WTC11 (cell line): ENCODE measurements around the gene NKG7. TPM values are rescaled to one million over a fixed set of nuclear protein-coding genes. Genes with fewer than 3 reads are reported as not detected.

ENCODE experiments used
- ATAC-seq: fragments of 200-7000 bp; cut with Tn5 transposase; 2 replicates; pipeline ENCODE4 v1.10.0; 2021; ENCODE audit warnings: mild to moderate bottlenecking, moderate library complexity
- CTCF ChIA-PET: fragments of 300-600 bp; sonication (Branson Sonifier 250); formaldehyde crosslinking; loops from one replicate; lab custom pipeline; 2021; ENCODE audit warnings: antibody characterized with exemption; lab: Charles Lee
- POLR2A ChIA-PET: fragments of 350-600 bp; sonication (Branson Sonifier 250); formaldehyde crosslinking; loops from one replicate; lab custom pipeline; 2021; ENCODE audit warnings: antibody characterized with exemption; lab: Charles Lee
- DNase-seq: peaks from one replicate; pipeline ENCODE4 v3.0.0; 2021; ENCODE audit warnings: low spot score
- H3K27ac Mint-ChIP-seq: 2 replicates; pipeline ENCODE4 v1.8.0; 2021; ENCODE audit warnings: mixed read lengths
- H3K27me3 Mint-ChIP-seq: 2 replicates; pipeline ENCODE4 v1.8.0; 2021; ENCODE audit warnings: low read depth, mild to moderate bottlenecking, moderate library complexity, mixed read lengths
- H3K36me3 Mint-ChIP-seq: 2 replicates; pipeline ENCODE4 v1.8.0; 2021; ENCODE audit warnings: mixed read lengths
- H3K4me1 Mint-ChIP-seq: 2 replicates; pipeline ENCODE4 v1.8.0; 2022; ENCODE audit warnings: mixed read lengths
- H3K4me3 Mint-ChIP-seq: 2 replicates; pipeline ENCODE4 v1.8.0; 2021; ENCODE audit warnings: mild to moderate bottlenecking, moderate library complexity, mixed read lengths
- H3K9me3 Mint-ChIP-seq: 2 replicates; pipeline ENCODE4 v1.8.0; 2021; ENCODE audit warnings: mixed read lengths
- CREM ChIP-seq: sonication (generic); formaldehyde crosslinking; IDR thresholded peaks from 2 replicates; pipeline ENCODE4 v1.8.1; 2022; ENCODE audit warnings: mild to moderate bottlenecking, missing genetic modification reagents, moderate library complexity
- EMX1 ChIP-seq: fragments of 250-450 bp; sonication (Bioruptor Pico); IDR thresholded peaks from 2 replicates; pipeline ENCODE4 v1.8.0; 2021; ENCODE audit warnings: mild to moderate bottlenecking
- ETV6 ChIP-seq: sonication (generic); formaldehyde crosslinking; IDR thresholded peaks from 2 replicates; pipeline ENCODE4 v1.8.1; 2022; ENCODE audit warnings: mild to moderate bottlenecking, missing genetic modification reagents
- FOXJ3 ChIP-seq: sonication (generic); formaldehyde crosslinking; IDR thresholded peaks from 2 replicates; pipeline ENCODE4 v1.9.0; 2021; ENCODE audit warnings: missing genetic modification reagents, mild to moderate bottlenecking, borderline replicate concordance
- GTF2I ChIP-seq: fragments of 250-450 bp; sonication (Bioruptor Pico); conservative IDR thresholded peaks from 2 replicates; pipeline ENCODE4 v1.4.0; 2021; ENCODE audit warnings: mild to moderate bottlenecking
- RORB ChIP-seq: fragments of 250-450 bp; sonication (Bioruptor Pico); IDR thresholded peaks from 2 replicates; pipeline ENCODE4 v1.9.0; 2021; ENCODE audit warnings: mild to moderate bottlenecking
- SMAD4 ChIP-seq: sonication (generic); formaldehyde crosslinking; IDR thresholded peaks from 2 replicates; pipeline ENCODE4 v1.8.0; 2022; ENCODE audit warnings: mild to moderate bottlenecking, missing genetic modification reagents
- TEAD1 ChIP-seq: sonication (generic); formaldehyde crosslinking; IDR thresholded peaks from 2 replicates; pipeline ENCODE4 v1.8.0; 2022; ENCODE audit warnings: mild to moderate bottlenecking, missing genetic modification reagents
- TEAD4 ChIP-seq: sonication (generic); formaldehyde crosslinking; IDR thresholded peaks from 2 replicates; pipeline ENCODE4 v1.8.0; 2022; ENCODE audit warnings: mild to moderate bottlenecking, missing genetic modification reagents
- ZNF138 ChIP-seq: sonication (generic); formaldehyde crosslinking; conservative IDR thresholded peaks from 2 replicates; pipeline ENCODE4 v1.8.1; 2022; ENCODE audit warnings: mild to moderate bottlenecking, moderate library complexity, missing genetic modification reagents
- total RNA-seq: library from RNA; stranded (reverse); gene quantifications from 3 replicates; pipeline ENCODE4 v1.2.3, GENCODE V29; 2021
- TF ChIP-seq, protein P1 (sequence below): sonication (generic); formaldehyde crosslinking; IDR thresholded peaks from 2 replicates; pipeline ENCODE4 v1.8.1; 2023; ENCODE audit warnings: mild to moderate bottlenecking, missing genetic modification reagents
- TF ChIP-seq, protein P2 (sequence below): fragments of 250-450 bp; sonication (Bioruptor Pico); IDR thresholded peaks from 2 replicates; pipeline ENCODE4 v2.1.2; 2022; ENCODE audit warnings: mild to moderate bottlenecking, moderate library complexity
- TF ChIP-seq, protein P3 (sequence below): sonication (generic); formaldehyde crosslinking; IDR thresholded peaks from 2 replicates; pipeline ENCODE4 v1.8.1; 2022; ENCODE audit warnings: low read depth, missing genetic modification reagents, borderline replicate concordance
- TF ChIP-seq, protein P4 (sequence below): sonication (generic); formaldehyde crosslinking; IDR thresholded peaks from 2 replicates; pipeline ENCODE4 v1.8.1; 2023; ENCODE audit warnings: mild to moderate bottlenecking, missing genetic modification reagents, moderate library complexity
- TF ChIP-seq, protein P5 (sequence below): fragments of 250-450 bp; sonication (Bioruptor Pico); IDR thresholded peaks from 2 replicates; pipeline ENCODE4 v1.9.0; 2021; ENCODE audit warnings: mild to moderate bottlenecking, borderline replicate concordance
- TF ChIP-seq, protein P6 (sequence below): sonication (generic); formaldehyde crosslinking; IDR thresholded peaks from 2 replicates; pipeline ENCODE4 v1.8.1; 2023; ENCODE audit warnings: mild to moderate bottlenecking, missing genetic modification reagents, moderate library complexity
- TF ChIP-seq, protein P7 (sequence below): sonication (generic); formaldehyde crosslinking; IDR thresholded peaks from 2 replicates; pipeline ENCODE4 v1.8.0; 2023; ENCODE audit warnings: missing genetic modification reagents, mild to moderate bottlenecking, borderline replicate concordance

NKG7 gene
- total RNA-seq, 1 experiment from 2014 or later = 0.63 TPM

DNA sequence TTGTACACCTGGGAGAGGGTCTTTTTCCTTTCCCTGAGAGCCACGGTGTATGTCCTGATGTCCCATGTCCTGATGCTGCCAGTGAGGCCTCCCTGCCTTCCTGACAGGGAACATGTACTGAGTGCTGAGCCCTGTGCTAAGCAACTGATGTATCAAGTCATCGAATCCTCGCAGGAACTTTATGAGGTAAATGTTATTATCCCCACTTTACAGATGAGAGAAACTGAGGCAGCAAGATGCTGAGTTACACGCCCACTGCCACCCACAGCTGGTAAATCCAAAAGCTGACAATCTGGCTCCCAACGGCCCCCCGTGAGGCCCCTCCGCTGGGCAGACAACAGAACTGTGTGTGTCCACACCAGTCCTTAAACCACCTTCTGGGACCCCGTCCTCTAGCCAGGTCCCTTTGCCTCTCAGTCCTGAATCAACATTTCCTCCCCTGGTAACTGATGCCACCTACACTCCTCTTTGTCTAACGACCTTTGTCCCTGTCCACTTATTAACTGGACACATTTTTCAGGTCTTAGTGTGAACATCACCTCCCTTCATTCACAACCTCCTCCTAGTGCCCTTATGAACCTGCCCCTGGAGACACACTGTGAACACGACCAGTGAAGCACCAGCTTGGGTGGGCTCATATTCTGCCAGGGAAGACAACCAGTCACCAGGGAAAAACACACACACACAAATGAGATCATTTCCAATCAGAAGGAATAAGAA, 25.1 kb downstream of the NKG7 start:
- H3K27me3 Mint-ChIP-seq = peaks cover 7% of the 10 kb centered on the region
- peaks cover 9% of the 10 kb centered on the region for H3K4me1 Mint-ChIP-seq
- peaks cover 12% of the 10 kb centered on the region for H3K36me3 Mint-ChIP-seq
- ATAC-seq (no peak), DNase-seq (no peak)
- no peaks in the 10 kb centered on the region for H3K9me3 Mint-ChIP-seq
- ChIA-PET POLR2A (no interaction called here), CTCF (no interaction called here)
- H3K27ac Mint-ChIP-seq = no peak overlapping the region
- no peak overlapping the region for H3K4me3 Mint-ChIP-seq
- TF ChIP-seq SMAD4 (CRISPR knock-in tag) = no peak
- no peak for TF ChIP-seq FOXJ3 (CRISPR knock-in tag)
- TF ChIP-seq, protein P1, sequence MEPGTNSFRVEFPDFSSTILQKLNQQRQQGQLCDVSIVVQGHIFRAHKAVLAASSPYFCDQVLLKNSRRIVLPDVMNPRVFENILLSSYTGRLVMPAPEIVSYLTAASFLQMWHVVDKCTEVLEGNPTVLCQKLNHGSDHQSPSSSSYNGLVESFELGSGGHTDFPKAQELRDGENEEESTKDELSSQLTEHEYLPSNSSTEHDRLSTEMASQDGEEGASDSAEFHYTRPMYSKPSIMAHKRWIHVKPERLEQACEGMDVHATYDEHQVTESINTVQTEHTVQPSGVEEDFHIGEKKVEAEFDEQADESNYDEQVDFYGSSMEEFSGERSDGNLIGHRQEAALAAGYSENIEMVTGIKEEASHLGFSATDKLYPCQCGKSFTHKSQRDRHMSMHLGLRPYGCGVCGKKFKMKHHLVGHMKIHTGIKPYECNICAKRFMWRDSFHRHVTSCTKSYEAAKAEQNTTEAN (CRISPR knock-in tag) = no peak
- TF ChIP-seq GTF2I (CRISPR knock-in tag) = no peak
- TF ChIP-seq, protein P2, sequence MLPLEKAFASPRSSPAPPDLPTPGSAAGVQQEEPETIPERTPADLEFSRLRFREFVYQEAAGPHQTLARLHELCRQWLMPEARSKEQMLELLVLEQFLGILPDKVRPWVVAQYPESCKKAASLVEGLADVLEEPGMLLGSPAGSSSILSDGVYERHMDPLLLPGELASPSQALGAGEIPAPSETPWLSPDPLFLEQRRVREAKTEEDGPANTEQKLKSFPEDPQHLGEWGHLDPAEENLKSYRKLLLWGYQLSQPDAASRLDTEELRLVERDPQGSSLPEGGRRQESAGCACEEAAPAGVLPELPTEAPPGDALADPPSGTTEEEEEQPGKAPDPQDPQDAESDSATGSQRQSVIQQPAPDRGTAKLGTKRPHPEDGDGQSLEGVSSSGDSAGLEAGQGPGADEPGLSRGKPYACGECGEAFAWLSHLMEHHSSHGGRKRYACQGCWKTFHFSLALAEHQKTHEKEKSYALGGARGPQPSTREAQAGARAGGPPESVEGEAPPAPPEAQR (CRISPR knock-in tag) = no peak
- TF ChIP-seq, protein P3, sequence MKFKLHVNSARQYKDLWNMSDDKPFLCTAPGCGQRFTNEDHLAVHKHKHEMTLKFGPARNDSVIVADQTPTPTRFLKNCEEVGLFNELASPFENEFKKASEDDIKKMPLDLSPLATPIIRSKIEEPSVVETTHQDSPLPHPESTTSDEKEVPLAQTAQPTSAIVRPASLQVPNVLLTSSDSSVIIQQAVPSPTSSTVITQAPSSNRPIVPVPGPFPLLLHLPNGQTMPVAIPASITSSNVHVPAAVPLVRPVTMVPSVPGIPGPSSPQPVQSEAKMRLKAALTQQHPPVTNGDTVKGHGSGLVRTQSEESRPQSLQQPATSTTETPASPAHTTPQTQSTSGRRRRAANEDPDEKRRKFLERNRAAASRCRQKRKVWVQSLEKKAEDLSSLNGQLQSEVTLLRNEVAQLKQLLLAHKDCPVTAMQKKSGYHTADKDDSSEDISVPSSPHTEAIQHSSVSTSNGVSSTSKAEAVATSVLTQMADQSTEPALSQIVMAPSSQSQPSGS (CRISPR knock-in tag) = no peak
- TF ChIP-seq, protein P4, sequence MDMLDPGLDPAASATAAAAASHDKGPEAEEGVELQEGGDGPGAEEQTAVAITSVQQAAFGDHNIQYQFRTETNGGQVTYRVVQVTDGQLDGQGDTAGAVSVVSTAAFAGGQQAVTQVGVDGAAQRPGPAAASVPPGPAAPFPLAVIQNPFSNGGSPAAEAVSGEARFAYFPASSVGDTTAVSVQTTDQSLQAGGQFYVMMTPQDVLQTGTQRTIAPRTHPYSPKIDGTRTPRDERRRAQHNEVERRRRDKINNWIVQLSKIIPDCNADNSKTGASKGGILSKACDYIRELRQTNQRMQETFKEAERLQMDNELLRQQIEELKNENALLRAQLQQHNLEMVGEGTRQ (CRISPR knock-in tag) = no peak
- TF ChIP-seq TEAD1 (CRISPR knock-in tag) = no peak
- TF ChIP-seq CREM (CRISPR knock-in tag) = no peak
- TF ChIP-seq, protein P5, sequence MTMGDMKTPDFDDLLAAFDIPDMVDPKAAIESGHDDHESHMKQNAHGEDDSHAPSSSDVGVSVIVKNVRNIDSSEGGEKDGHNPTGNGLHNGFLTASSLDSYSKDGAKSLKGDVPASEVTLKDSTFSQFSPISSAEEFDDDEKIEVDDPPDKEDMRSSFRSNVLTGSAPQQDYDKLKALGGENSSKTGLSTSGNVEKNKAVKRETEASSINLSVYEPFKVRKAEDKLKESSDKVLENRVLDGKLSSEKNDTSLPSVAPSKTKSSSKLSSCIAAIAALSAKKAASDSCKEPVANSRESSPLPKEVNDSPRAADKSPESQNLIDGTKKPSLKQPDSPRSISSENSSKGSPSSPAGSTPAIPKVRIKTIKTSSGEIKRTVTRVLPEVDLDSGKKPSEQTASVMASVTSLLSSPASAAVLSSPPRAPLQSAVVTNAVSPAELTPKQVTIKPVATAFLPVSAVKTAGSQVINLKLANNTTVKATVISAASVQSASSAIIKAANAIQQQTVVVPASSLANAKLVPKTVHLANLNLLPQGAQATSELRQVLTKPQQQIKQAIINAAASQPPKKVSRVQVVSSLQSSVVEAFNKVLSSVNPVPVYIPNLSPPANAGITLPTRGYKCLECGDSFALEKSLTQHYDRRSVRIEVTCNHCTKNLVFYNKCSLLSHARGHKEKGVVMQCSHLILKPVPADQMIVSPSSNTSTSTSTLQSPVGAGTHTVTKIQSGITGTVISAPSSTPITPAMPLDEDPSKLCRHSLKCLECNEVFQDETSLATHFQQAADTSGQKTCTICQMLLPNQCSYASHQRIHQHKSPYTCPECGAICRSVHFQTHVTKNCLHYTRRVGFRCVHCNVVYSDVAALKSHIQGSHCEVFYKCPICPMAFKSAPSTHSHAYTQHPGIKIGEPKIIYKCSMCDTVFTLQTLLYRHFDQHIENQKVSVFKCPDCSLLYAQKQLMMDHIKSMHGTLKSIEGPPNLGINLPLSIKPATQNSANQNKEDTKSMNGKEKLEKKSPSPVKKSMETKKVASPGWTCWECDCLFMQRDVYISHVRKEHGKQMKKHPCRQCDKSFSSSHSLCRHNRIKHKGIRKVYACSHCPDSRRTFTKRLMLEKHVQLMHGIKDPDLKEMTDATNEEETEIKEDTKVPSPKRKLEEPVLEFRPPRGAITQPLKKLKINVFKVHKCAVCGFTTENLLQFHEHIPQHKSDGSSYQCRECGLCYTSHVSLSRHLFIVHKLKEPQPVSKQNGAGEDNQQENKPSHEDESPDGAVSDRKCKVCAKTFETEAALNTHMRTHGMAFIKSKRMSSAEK (CRISPR knock-in tag) = no peak
- TF ChIP-seq EMX1 (CRISPR knock-in tag) = no peak

DNA sequence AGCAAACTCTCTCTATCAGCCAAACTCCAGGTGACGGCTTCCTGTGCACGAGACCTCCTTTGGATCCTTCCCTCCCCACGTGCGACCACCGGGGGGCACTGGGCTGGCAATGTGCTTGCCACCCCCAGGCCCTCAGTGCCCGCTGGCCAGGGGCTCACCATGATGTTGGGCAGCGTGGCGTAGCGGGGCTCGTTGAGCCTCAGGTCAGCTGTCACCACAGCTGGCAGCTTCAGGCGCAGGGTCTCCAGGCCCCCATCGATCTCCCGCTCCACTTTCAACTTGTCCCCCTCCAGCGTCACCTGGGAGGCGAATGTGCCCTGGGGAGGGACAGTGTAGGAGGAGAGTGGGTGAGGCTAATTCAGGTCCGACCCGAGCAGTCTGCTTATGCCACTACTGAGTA, 25.7 kb downstream of the NKG7 start:
- H3K27ac Mint-ChIP-seq = no peak overlapping the region
- peaks cover 15% of the 10 kb centered on the region for H3K4me1 Mint-ChIP-seq
- ATAC-seq (no peak), DNase-seq (no peak)
- ChIA-PET CTCF (no interaction called here), POLR2A (no interaction called here)
- peaks cover 12% of the 10 kb centered on the region for H3K36me3 Mint-ChIP-seq
- H3K27me3 Mint-ChIP-seq = peaks cover 13% of the 10 kb centered on the region
- H3K4me3 Mint-ChIP-seq = no peak overlapping the region
- H3K9me3 Mint-ChIP-seq = no peaks in the 10 kb centered on the region
- TF ChIP-seq ZNF138 (CRISPR knock-in tag) (no peak), RORB (no peak), ETV6 (CRISPR knock-in tag) (no peak), FOXJ3 (CRISPR knock-in tag) (no peak), EMX1 (CRISPR knock-in tag) (no peak), TEAD4 (CRISPR knock-in tag) (no peak)
- TF ChIP-seq, protein P6, sequence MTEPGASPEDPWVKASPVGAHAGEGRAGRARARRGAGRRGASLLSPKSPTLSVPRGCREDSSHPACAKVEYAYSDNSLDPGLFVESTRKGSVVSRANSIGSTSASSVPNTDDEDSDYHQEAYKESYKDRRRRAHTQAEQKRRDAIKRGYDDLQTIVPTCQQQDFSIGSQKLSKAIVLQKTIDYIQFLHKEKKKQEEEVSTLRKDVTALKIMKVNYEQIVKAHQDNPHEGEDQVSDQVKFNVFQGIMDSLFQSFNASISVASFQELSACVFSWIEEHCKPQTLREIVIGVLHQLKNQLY (CRISPR knock-in tag) = no peak
- TF ChIP-seq, protein P3 (CRISPR knock-in tag) = no peak
- TF ChIP-seq, protein P7, sequence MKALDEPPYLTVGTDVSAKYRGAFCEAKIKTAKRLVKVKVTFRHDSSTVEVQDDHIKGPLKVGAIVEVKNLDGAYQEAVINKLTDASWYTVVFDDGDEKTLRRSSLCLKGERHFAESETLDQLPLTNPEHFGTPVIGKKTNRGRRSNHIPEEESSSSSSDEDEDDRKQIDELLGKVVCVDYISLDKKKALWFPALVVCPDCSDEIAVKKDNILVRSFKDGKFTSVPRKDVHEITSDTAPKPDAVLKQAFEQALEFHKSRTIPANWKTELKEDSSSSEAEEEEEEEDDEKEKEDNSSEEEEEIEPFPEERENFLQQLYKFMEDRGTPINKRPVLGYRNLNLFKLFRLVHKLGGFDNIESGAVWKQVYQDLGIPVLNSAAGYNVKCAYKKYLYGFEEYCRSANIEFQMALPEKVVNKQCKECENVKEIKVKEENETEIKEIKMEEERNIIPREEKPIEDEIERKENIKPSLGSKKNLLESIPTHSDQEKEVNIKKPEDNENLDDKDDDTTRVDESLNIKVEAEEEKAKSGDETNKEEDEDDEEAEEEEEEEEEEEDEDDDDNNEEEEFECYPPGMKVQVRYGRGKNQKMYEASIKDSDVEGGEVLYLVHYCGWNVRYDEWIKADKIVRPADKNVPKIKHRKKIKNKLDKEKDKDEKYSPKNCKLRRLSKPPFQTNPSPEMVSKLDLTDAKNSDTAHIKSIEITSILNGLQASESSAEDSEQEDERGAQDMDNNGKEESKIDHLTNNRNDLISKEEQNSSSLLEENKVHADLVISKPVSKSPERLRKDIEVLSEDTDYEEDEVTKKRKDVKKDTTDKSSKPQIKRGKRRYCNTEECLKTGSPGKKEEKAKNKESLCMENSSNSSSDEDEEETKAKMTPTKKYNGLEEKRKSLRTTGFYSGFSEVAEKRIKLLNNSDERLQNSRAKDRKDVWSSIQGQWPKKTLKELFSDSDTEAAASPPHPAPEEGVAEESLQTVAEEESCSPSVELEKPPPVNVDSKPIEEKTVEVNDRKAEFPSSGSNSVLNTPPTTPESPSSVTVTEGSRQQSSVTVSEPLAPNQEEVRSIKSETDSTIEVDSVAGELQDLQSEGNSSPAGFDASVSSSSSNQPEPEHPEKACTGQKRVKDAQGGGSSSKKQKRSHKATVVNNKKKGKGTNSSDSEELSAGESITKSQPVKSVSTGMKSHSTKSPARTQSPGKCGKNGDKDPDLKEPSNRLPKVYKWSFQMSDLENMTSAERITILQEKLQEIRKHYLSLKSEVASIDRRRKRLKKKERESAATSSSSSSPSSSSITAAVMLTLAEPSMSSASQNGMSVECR = no peak
